Loucy (cell line): ENCODE results near the gene PTPN5.
A peak's percentile ranks its signal among the peaks of the same experiment; 100 is the strongest.

Experiments used
- H2AFZ ChIP-seq: fragments of 200-600 bp; sonication (generic); 2 replicates; pipeline ENCODE4 v1.6.0; 2016; ENCODE audit warnings: antibody characterized with exemption, mild to moderate bottlenecking, low read length, moderate library complexity
- H3F3A ChIP-seq: fragments of 200-600 bp; 2 replicates; pipeline ENCODE4 v1.6.0; 2016; ENCODE audit warnings: antibody characterized with exemption, low read depth, mild to moderate bottlenecking
- H3K27me3 ChIP-seq: fragments of 200-600 bp; sonication (generic); 2 replicates; pipeline ENCODE4 v1.6.1; 2014; ENCODE audit warnings: low read length, mild to moderate bottlenecking; ENCODE audit not compliant: insufficient read depth, poor library complexity, severe bottlenecking
- H3K36me3 ChIP-seq: fragments of 200-600 bp; sonication (generic); 2 replicates; pipeline ENCODE4 v1.6.1; 2016; ENCODE audit warnings: low read length; ENCODE audit not compliant: insufficient read depth
- H3K4me1 ChIP-seq: fragments of 200-600 bp; sonication (generic); 2 replicates; pipeline ENCODE4 v1.5.1; 2014; ENCODE audit warnings: low read length, mild to moderate bottlenecking; ENCODE audit not compliant: insufficient read depth, poor library complexity, severe bottlenecking
- H3K4me2 ChIP-seq: fragments of 200-600 bp; sonication (generic); 2 replicates; pipeline ENCODE4 v1.6.0; 2014; ENCODE audit warnings: antibody characterized with exemption, low read length, low read depth, mild to moderate bottlenecking; ENCODE audit not compliant: poor library complexity, severe bottlenecking
- H3K4me3 ChIP-seq: fragments of 200-600 bp; sonication (generic); 2 replicates; pipeline ENCODE4 v1.5.1; 2014; ENCODE audit warnings: low read length, mild to moderate bottlenecking, mixed read lengths; ENCODE audit not compliant: poor library complexity, severe bottlenecking
- H3K79me2 ChIP-seq: fragments of 200-600 bp; sonication (generic); 2 replicates; pipeline ENCODE4 v1.6.1; 2014; ENCODE audit warnings: low read length; ENCODE audit not compliant: insufficient read depth
- H3K9ac ChIP-seq: fragments of 200-600 bp; sonication (generic); 2 replicates; pipeline ENCODE4 v1.6.0; 2014; ENCODE audit warnings: mild to moderate bottlenecking, low read depth, low read length, moderate library complexity; ENCODE audit not compliant: poor library complexity, severe bottlenecking
- H3K9me2 ChIP-seq: fragments of 200-600 bp; sonication (generic); replicated peaks from 2 replicates; pipeline ENCODE4 v1.6.1; 2016; ENCODE audit warnings: low read depth, low read length, mixed read lengths
- H3K9me3 ChIP-seq: fragments of 200-600 bp; sonication (generic); 2 replicates; pipeline ENCODE4 v1.6.1; 2014; ENCODE audit warnings: mild to moderate bottlenecking, antibody characterized with exemption, low read length, low read depth; ENCODE audit not compliant: insufficient read depth
- H4K20me1 ChIP-seq: fragments of 200-600 bp; sonication (generic); 2 replicates; pipeline ENCODE4 v1.6.0; 2014; ENCODE audit warnings: antibody characterized with exemption, low read length, mild to moderate bottlenecking; ENCODE audit not compliant: insufficient read depth, poor library complexity, severe bottlenecking
- CTCF ChIP-seq: fragments of 200-600 bp; sonication (generic); conservative IDR thresholded peaks from 2 replicates; pipeline ENCODE4 v1.5.1; 2014; ENCODE audit warnings: mild to moderate bottlenecking, antibody characterized with exemption, low read length
- EZH2phosphoT487 ChIP-seq: fragments of 200-600 bp; IDR thresholded peaks from 2 replicates; pipeline ENCODE4 v1.6.1; 2018; ENCODE audit warnings: antibody characterized with exemption, mild to moderate bottlenecking, moderate library complexity, borderline replicate concordance

PTPN5 gene

GRCh38 chr11:18721561-18722292 lies 69.9 kb downstream of the PTPN5 start:
- no peaks in the 10 kb centered on the region for H3K36me3 ChIP-seq
- H2AFZ ChIP-seq: peak overlapping the region; percentile 100
- peak overlapping the region; percentile 96 for H3K4me2 ChIP-seq
- no peaks in the 10 kb centered on the region for H3K9me2 ChIP-seq
- peaks cover 28% of the 10 kb centered on the region for H3K27me3 ChIP-seq
- H3K9me3 ChIP-seq: no peaks in the 10 kb centered on the region
- no peaks in the 10 kb centered on the region for H3F3A ChIP-seq
- peak overlapping the region; percentile 42 for H3K9ac ChIP-seq
- TF ChIP-seq CTCF: peak; percentile 79
- no peak for TF ChIP-seq EZH2phosphoT487
- H3K4me3 ChIP-seq: peak overlapping the region; percentile 74
- no peaks in the 10 kb centered on the region for H4K20me1 ChIP-seq
- H3K79me2 ChIP-seq: no peaks in the 10 kb centered on the region
- H3K4me1 ChIP-seq: peaks cover 8% of the 10 kb centered on the region

- Histone ChIP-seq H3K27me3 (peaks cover 28% of the 10 kb centered on the region), H3K4me2 (peak overlapping the region; percentile 96), H3K4me3 (peak overlapping the region; percentile 74)
These were observed 70.6 kb downstream of the PTPN5 start for GRCh38 chr11:18720808-18721560.

More at GRCh38 chr11:18720808-18721560, 70.6 kb downstream of the PTPN5 start:
- Histone ChIP-seq H3K9me3 (no peaks in the 10 kb centered on the region), H3K79me2 (no peaks in the 10 kb centered on the region), H3K9me2 (no peaks in the 10 kb centered on the region), H3K36me3 (no peaks in the 10 kb centered on the region), H2AFZ (peak overlapping the region; percentile 100), H4K20me1 (no peaks in the 10 kb centered on the region), H3K9ac (no peak overlapping the region), H3K4me1 (peaks cover 8% of the 10 kb centered on the region), H3F3A (no peaks in the 10 kb centered on the region)
- TF ChIP-seq EZH2phosphoT487 (no peak), CTCF (no peak)
